SW480 (cell line): ENCODE results near the gene RBM43.

Experiments
- DNase-seq: peaks from one replicate; pipeline ENCODE4 v3.0.0-alpha.2; 2016; ENCODE audit warnings: low spot score

The RBM43 gene

DNA sequence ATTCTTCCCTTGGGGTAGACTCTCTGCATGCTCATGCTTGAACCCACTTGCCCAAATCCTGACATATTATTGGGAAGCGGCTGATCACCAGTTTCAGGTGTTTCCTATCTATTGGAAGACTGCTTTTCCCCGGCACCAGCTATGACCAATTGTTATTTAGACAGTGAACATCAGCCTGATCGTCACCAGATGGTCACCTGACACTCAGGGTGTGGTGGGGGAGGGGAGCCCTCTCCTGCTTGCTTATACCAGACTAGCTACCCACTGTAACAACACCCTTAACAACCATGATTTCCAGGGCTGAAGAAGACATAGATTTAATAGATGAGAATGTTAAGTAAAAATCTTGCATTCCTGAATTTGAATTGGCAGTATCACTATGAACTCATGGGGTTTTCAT lies 44.3 kb downstream of the RBM43 start:
- no peak for DNase-seq

DNA sequence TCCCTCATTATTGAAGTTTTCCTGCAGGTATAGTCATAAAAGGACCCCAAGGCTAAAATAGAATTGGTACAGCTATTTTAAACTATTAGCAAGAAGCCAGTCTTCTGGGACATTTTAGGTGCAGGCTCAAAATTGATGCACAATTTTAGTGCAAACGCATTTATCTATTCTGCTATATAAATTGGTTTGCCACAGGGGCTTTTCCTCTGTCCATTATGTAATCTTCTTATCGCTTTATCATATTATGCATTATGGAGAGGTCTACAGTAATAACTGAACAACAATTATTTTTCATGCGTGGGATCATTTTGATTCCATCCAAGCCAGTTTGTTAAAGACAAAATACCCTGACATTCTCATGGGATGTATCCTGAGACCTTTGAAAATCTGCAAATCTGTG lies 54.6 kb downstream of the RBM43 start:
- no peak for DNase-seq

DNA sequence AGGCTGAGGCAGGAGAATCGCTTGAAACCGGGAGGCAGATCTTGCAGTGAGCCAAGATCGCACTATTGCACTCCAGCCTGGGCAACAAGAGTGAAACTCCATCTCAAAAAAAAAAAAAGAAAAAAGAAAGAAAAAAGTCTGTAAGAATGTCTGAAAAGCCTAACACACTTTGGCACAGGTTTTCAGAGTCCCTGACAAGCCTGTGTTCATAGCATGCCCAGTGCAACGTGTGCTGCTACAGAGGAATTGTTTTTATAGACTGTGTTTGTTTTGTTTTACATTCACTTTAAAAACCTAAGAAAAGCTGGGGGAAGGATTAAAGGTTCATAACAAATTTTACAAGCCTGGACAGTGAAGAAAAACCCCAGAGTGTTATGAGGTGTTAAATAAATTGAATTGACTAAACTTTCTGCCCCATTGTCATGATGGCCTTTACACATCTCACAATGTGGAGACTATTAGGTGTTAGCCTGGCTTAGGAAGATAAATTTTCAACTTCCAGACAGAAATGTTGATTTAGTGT lies 55.2 kb downstream of the RBM43 start:
- no peak for DNase-seq

DNA sequence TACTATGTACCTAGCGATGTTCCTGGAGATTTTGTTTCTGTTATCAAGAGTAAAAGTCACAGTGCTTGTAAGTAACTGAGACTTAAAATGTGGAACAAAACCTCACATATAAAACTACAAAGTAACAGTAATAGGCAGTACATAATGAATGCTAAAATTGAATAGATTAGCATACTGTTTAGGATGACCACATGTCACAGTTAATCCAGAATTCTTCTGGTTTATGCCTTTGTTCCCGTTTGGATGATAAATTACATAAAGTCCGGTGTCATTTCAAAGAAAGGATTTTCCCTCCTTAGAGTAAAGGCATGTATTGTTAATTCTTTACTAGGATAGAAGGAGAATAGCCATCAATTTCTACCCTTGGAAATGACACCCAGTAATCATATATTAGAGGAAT lies 56.1 kb downstream of the RBM43 start:
- DNase-seq = no peak

DNA sequence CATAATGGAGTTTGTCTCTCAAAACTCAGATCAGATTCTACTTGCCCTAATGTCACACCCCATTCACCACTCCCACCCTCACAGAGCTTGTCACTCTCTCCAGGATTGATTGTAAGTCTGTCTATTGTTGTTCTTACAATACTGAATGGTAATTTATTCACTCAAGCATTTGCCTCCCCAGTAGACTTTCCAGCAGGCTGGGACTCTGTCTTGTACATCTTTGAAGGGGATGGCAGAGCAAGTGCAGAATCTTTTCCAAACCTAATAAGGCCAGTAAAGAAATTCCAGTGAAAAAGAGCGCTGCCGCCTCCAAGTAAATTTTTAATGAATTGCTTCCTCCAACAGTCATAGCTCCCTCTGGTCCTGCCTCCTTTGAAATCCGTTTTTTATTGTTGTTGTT lies 56.9 kb downstream of the RBM43 start:
- DNase-seq = no peak

DNA sequence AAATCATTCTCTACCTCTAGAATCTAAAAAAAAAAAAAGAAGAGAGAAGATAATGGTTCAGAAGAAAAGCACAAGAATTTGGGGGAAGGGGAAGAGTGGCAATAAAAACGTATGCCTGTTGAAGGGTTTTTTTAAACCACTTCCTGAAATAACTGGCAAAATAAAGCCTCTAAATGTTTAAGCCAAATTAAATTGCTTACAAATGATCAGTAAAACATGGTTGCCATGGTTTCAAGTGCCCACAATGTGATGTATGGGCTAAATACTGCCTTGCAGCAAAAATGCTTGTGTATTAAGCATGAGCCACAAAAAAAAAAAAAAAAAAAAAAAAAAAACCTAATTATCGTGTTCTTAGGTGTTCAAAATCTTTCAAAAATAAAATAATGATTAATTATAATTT lies 60.8 kb downstream of the RBM43 start:
- no peak for DNase-seq

DNA sequence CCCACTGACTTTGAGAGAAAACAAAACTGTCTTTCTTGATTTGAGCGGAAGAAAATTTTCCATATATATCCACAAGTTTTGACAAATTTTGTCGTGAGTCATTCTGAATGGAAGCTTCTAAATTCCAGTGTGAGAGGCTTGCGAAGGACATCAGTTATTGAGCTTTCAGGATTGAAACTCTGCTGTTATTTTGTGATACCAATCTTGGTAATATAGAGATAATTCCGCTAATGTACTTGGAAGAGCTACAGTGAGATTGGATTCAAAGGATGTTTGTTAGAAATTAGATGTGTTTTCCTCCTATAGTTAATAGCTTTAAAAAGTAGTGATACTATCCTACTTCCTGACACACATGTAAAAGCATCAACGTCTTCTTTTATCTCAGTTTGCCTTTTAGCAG lies 61.4 kb downstream of the RBM43 start:
- no peak for DNase-seq

DNA sequence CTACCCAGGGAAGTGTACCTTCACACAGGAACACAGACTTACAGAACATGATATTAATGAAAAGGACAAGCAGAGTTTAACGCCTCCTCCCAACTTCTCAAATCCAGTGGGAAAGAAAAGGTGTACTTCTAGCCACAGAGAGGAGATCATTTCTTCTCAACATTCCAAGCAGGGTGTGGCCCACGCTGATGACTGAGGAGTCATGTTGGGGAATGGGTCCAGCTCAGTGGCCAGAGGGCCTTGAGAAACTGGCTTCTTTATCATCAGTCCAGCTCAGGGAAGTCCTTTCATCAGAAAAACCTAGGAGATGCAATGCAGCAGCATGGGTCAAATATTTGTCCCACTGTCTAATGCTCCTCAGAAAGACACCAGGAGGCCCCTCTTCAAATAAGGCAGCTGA lies 63.0 kb downstream of the RBM43 start:
- no peak for DNase-seq
